Endodermal cell (in vitro differentiated cells): ENCODE data around the gene AGR3. TPM values are rescaled to one million over a fixed set of nuclear protein-coding genes. Genes with fewer than 3 reads are reported as not detected.

Experiments
- DNase-seq: peaks from one replicate; pipeline ENCODE4 v3.0.0-alpha.2; 2017
- H3K27ac ChIP-seq: 2 replicates; pipeline ENCODE4 v1.5.1; 2013; ENCODE audit warnings: mild to moderate bottlenecking, low read depth, low read length, moderate library complexity
- H3K27me3 ChIP-seq: 2 replicates; pipeline ENCODE4 v1.6.1; 2013; ENCODE audit warnings: mild to moderate bottlenecking, low read length, moderate library complexity; ENCODE audit not compliant: insufficient read depth, control insufficient read depth, poor library complexity, severe bottlenecking
- H3K36me3 ChIP-seq: 2 replicates; pipeline ENCODE4 v1.7.0; 2013; ENCODE audit warnings: mild to moderate bottlenecking, low read length, moderate library complexity; ENCODE audit not compliant: control insufficient read depth, insufficient read depth
- H3K4me1 ChIP-seq: one replicate; pipeline ENCODE4 v1.7.0; 2013; ENCODE audit warnings: low read length; ENCODE audit not compliant: control insufficient read depth, insufficient read depth
- H3K4me3 ChIP-seq: 2 replicates; pipeline ENCODE4 v1.5.1; 2013; ENCODE audit warnings: mild to moderate bottlenecking, low read length, moderate library complexity
- H3K9ac ChIP-seq: 2 replicates; pipeline ENCODE4 v1.6.1; 2013; ENCODE audit warnings: mild to moderate bottlenecking, low read length, moderate library complexity; ENCODE audit not compliant: poor library complexity, severe bottlenecking; ENCODE audit errors: extremely low read depth
- H3K9me3 ChIP-seq: 2 replicates; pipeline ENCODE4 v1.6.1; 2013; ENCODE audit warnings: mild to moderate bottlenecking, low read length, moderate library complexity; ENCODE audit not compliant: control insufficient read depth
- H3K27ac Mint-ChIP-seq: 2 replicates; pipeline ENCODE4 v1.8.0; 2020; ENCODE audit warnings: mixed read lengths
- H3K27me3 Mint-ChIP-seq: 2 replicates; pipeline ENCODE4 v1.8.0; 2021; ENCODE audit warnings: mild to moderate bottlenecking, mixed read lengths; ENCODE audit not compliant: insufficient read depth
- H3K36me3 Mint-ChIP-seq: 2 replicates; pipeline ENCODE4 v1.8.0; 2020; ENCODE audit warnings: low read depth, mixed read lengths
- H3K4me1 Mint-ChIP-seq: 2 replicates; pipeline ENCODE4 v1.8.0; 2020; ENCODE audit warnings: mixed read lengths
- H3K4me3 Mint-ChIP-seq: 2 replicates; pipeline ENCODE4 v1.8.0; 2020; ENCODE audit warnings: mild to moderate bottlenecking, moderate library complexity, mixed read lengths
- H3K9me3 Mint-ChIP-seq: 2 replicates; pipeline ENCODE4 v1.8.0; 2020; ENCODE audit warnings: mild to moderate bottlenecking, mixed read lengths
- WGBS, 2 experiments: methylation state at CpG; one replicate each; pipeline versions ENCODE4 v1.1.5 to v1.1.7; 2013; ENCODE audit warnings: missing lambda C conversion rate in 2 of 2, mixed read lengths in 1 of 2; ENCODE audit not compliant: insufficient coverage in 1 of 2, insufficient read length in 1 of 2; 5-methylcytosine and 5-hydroxymethylcytosine counted together
- total RNA-seq, 2 donors: library from RNA; stranded (reverse); fragmentation: NEBNext Ultra II Directional in 1 of 2; extraction: Animal tissue kit (Norgen Biotek cat#: 25700) in 1 of 2; gene quantifications; 2 replicates in 1 of 2; 3 replicates in 1 of 2; pipeline ENCODE4 v1.2.1, GENCODE V29; 2021
- TF ChIP-seq, protein P1 (sequence below): fragments of 200-600 bp; sonication (generic); conservative IDR thresholded peaks from 2 replicates; pipeline ENCODE4 v1.5.0; 2021; ENCODE audit warnings: antibody characterized with exemption, mild to moderate bottlenecking

Gene AGR3
- total RNA-seq, 2 donors from 2014 or later, result not detected

DNA sequence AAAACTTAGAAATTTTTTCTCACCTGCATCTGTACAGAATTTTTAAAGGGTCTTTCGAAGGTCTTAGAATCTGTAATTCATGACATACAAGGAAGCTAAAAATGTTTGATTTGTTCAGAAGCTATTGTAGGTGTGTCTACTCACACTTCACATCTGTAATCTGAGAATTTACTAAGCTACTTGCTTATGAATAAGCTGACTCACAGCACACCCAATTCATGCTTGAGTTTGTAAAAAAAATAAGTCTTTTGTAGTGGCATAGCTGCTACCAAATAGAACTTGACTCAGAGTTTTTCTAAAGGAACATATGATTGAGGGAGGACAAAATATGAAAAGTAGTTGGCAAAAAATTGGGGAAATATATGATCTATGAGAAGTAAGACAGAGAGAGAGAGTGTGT is 64.2 kb downstream of the AGR3 start:
- no peak overlapping the region for H3K4me3 Mint-ChIP-seq
- H3K4me1 Mint-ChIP-seq, result no peaks in the 10 kb centered on the region
- TF ChIP-seq, protein P1, sequence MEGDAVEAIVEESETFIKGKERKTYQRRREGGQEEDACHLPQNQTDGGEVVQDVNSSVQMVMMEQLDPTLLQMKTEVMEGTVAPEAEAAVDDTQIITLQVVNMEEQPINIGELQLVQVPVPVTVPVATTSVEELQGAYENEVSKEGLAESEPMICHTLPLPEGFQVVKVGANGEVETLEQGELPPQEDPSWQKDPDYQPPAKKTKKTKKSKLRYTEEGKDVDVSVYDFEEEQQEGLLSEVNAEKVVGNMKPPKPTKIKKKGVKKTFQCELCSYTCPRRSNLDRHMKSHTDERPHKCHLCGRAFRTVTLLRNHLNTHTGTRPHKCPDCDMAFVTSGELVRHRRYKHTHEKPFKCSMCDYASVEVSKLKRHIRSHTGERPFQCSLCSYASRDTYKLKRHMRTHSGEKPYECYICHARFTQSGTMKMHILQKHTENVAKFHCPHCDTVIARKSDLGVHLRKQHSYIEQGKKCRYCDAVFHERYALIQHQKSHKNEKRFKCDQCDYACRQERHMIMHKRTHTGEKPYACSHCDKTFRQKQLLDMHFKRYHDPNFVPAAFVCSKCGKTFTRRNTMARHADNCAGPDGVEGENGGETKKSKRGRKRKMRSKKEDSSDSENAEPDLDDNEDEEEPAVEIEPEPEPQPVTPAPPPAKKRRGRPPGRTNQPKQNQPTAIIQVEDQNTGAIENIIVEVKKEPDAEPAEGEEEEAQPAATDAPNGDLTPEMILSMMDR, result no peak
- H3K36me3 ChIP-seq, result no peaks in the 10 kb centered on the region
- H3K9me3 ChIP-seq, result no peaks in the 10 kb centered on the region
- H3K27ac ChIP-seq, result no peak overlapping the region
- no peaks in the 10 kb centered on the region for H3K36me3 Mint-ChIP-seq
- H3K27me3 ChIP-seq, result no peaks in the 10 kb centered on the region
- DNase-seq, result no peak
- WGBS, 2 experiments, result 100% methylated on average over 1 of the region's 1 CpG; no CpG with 5 or more reads in 1 of the 2 experiments
- no peak overlapping the region for H3K27ac Mint-ChIP-seq
- no peaks in the 10 kb centered on the region for H3K27me3 Mint-ChIP-seq
- H3K4me3 ChIP-seq, result no peak overlapping the region
- no peaks in the 10 kb centered on the region for H3K9me3 Mint-ChIP-seq
- no peak overlapping the region for H3K9ac ChIP-seq
- no peaks in the 10 kb centered on the region for H3K4me1 ChIP-seq

DNA sequence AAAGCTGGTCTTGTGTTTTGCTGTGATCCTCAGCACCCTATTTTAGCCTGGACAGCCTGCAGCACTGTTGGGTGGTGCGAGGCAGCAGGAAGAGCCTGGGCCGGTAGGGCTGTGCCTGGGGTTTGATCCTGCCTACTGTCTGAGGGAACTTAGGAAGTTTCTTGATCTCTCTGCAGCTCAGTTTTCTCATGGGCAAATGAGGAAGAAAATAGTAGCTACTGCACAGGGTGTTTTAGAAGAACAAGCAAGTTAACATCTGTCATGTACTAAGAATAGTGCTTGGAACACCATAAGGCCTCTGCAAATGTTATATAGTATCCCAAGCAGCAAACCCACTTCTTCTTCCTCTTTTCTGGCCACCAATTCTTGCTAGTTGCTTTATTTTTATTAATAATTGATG is 65.0 kb downstream of the AGR3 start:
- Mint-ChIP-seq H3K36me3 (no peaks in the 10 kb centered on the region), H3K27me3 (no peaks in the 10 kb centered on the region), H3K27ac (no peak overlapping the region), H3K9me3 (no peaks in the 10 kb centered on the region), H3K4me3 (no peak overlapping the region), H3K4me1 (no peaks in the 10 kb centered on the region)
- Histone ChIP-seq H3K36me3 (no peaks in the 10 kb centered on the region), H3K4me1 (no peaks in the 10 kb centered on the region), H3K27me3 (no peaks in the 10 kb centered on the region), H3K9me3 (no peaks in the 10 kb centered on the region), H3K9ac (no peak overlapping the region), H3K27ac (no peak overlapping the region), H3K4me3 (no peak overlapping the region)
- DNase-seq, result no peak
- TF ChIP-seq, protein P1, result no peak
- 46% methylated on average over 2 of the region's 2 CpGs; no CpG with 5 or more reads in 1 of the 2 experiments for WGBS, 2 experiments

DNA sequence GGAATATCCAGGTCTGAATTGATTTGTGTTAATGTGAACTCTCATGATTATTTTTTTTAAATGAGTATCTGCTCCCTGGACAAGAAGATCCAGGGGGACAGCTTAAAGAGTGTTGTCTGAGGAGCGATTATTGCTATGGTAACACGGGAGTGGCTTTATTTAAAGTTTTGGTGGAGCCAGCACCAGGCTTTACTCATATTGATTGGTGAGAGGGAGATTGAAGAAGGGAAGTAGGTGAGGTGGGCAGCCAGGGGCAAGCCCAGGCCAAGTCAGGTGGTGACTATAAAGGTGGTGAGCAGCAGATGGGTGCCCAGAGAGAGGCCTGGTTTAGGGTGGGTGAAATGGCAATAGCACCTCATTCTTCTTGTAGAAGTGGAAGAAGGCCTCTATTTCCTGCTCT is 66.8 kb downstream of the AGR3 start:
- Histone ChIP-seq H3K27ac (no peak overlapping the region), H3K36me3 (no peaks in the 10 kb centered on the region), H3K9ac (no peak overlapping the region), H3K4me3 (no peak overlapping the region), H3K4me1 (no peaks in the 10 kb centered on the region), H3K9me3 (no peaks in the 10 kb centered on the region), H3K27me3 (no peaks in the 10 kb centered on the region)
- Mint-ChIP-seq H3K9me3 (no peaks in the 10 kb centered on the region), H3K27ac (no peak overlapping the region), H3K4me1 (no peaks in the 10 kb centered on the region), H3K27me3 (no peaks in the 10 kb centered on the region), H3K36me3 (no peaks in the 10 kb centered on the region), H3K4me3 (no peak overlapping the region)
- no peak for DNase-seq
- WGBS, 2 experiments, result 80 to 91% methylated on average over 1 to 2 of the region's 2 CpGs
- TF ChIP-seq, protein P1, result no peak
